Measurements from ENCODE around the gene PPFIA4.

The PPFIA4 gene

DNA sequence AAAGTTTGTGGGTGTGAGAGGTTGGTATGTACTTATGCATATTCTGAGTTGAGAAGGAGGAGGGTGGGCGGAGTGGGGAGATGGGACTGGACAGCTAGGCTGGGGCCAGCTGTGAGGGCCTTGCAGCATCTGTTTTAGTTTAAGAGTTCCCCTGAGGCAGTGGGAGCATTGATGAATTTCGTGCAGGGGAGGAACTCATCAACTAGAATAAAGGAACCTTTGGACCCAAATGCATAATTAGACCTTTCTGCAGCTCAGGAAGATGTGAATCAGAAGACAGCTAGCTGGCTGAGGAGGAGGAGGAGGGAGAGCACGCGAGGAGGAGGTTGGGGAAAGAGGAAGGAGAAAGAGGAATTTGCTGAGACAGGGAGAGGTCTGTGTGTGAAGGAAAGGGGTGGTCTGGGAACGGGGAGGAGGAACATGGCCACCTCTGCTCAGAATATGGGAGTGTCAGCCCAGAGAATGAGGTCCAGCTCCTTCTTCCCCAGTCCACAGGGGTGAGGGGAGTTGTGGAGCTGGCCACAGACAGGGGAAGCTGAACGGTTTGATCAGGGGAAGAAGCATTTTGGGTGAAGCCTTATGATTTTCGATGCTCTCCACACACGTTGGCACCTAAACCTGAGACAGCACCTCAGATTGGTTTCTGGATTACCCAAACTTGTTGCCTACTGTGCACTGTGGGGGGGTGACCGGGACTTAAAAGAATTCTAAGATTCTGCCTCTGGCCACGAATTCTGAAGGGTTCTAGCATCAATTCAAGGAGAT lies 31.8 kb downstream of the PPFIA4 start:
- DNase-seq (ENCODE audit: low spot score) = no peak

DNA sequence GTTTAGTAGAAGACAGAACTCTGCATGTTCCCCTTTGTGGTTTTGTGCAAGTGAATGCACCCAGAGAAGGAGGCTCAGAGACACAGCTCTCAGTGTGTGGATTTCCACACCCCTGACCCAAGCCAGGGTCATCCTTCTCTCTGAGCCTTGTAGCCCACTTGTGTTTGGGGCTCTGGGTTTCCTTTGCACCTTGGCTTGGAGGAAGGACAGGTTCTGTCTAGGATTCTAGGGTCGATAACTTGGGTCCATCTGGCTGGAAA lies 32.3 kb downstream of the PPFIA4 start:
- DNase-seq (ENCODE audit: low spot score) = no peak

DNA sequence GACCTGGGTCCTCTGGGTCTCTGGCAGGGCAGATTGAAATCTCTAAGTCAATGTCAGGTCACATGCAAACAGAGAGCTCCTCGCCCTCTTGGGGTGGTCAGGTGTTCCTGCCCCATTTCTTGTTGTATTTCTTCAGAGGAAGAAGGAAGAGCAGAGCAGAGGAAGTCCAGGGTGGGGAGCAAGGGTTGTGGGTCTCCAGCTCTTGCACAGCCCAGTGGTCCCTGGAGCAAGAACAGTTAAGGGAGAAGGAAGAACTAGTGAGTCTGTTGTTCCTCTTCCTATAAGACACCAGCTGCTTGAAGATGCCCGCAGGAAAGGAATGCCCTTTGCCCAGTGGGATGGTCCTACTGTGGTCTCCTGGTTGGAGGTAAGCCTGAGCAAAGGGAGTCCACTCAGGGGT lies 33.2 kb downstream of the PPFIA4 start:
- no peak for DNase-seq (ENCODE audit: low spot score)

DNA sequence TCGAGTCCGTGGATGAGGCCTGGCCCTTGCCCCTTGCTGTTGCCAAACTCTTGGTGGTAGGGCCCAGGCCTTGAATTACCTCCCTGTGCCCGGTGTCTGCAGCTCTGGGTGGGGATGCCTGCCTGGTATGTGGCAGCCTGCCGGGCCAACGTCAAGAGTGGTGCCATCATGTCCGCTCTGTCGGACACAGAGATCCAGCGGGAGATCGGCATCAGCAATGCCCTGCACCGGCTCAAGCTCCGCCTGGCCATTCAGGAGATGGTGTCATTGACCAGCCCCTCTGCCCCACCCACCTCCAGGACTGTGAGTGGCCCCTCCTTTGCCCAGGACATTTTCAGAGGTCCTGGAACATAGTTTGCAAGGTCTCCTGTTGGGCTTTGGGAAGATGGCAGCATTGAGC lies 33.8 kb downstream of the PPFIA4 start:
- no peak for DNase-seq (ENCODE audit: low spot score)

DNA sequence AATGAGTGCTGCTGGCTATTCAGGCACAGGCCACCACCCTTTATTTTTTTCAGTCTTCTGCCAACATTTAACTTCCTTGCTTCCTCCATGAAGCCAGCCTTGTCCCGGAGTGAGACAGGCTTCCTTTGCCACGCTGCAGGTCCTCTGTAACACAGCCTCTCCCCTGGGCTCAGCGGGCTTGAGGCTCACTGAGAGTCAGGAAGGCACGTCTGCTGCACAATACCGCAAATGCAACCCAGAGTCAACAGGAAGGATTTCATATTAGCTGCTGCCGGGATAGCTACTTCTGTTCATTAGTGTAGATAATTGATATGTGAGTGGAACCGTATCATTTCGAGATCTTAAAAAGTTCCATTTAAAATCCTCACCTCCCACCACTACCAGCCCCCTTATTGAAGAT lies 37.0 kb downstream of the PPFIA4 start:
- no peak for DNase-seq (ENCODE audit: low spot score)

DNA sequence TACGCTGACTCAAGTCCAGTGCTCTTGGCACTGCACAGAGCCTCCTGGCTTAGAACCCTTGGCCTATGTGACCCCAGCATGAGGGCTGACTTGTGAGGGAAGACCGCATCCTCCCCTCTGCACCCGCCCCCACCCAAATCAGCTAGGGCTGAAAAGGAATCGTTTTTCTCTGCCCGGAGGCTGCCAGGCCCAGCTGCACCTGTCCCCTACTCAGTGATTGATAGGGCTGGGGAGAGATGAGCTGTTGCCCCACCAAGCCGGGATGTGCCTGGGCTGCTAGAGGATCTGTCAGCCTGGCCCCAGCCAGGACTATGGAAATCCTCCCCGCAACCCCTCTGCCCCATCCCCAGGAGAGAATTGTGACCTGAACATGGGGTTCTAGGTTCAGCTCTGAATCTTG lies 38.9 kb downstream of the PPFIA4 start:
- no peak for DNase-seq (ENCODE audit: low spot score)

DNA sequence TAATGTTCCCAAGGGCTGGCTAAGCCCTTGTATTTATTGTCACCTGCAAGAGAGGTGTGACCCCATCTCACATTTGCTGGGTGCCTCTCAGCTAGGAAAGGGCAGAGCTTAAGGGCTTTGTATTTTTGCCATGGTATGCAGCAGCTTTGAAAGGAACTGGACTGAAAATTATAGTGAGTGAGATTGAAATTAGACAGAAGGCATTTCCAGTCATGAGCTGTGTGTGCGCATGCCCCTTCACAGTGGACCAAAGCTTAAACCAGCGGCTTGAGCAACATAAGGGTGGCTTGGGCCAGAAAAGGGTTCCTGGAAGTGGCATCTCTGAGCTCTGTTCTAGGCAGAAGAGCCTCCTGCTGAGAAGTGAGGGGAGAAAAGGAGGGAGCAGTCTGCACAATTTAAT lies 39.7 kb downstream of the PPFIA4 start:
- no peak for DNase-seq (ENCODE audit: low spot score)

DNA sequence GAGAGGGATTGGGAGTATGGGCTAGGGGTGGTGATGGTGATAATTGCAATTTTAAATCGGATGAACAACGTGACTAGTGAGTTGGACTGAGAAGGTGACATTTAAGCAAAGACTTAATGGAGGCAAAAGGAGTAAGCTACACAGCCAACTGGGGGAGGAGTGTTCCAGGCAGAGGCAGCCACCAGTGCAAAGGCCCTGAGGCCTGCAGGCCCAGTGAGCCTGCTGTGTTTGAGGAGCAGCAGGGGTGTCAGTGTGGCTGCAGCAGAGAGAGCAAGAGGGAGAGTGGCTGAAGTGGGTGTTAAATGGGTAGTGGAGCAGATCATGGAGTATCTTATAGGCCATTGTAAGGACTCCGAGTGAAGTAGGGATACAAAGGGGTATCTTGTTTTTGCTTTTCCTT lies 40.7 kb downstream of the PPFIA4 start:
- DNase-seq (ENCODE audit: low spot score) = no peak

DNA sequence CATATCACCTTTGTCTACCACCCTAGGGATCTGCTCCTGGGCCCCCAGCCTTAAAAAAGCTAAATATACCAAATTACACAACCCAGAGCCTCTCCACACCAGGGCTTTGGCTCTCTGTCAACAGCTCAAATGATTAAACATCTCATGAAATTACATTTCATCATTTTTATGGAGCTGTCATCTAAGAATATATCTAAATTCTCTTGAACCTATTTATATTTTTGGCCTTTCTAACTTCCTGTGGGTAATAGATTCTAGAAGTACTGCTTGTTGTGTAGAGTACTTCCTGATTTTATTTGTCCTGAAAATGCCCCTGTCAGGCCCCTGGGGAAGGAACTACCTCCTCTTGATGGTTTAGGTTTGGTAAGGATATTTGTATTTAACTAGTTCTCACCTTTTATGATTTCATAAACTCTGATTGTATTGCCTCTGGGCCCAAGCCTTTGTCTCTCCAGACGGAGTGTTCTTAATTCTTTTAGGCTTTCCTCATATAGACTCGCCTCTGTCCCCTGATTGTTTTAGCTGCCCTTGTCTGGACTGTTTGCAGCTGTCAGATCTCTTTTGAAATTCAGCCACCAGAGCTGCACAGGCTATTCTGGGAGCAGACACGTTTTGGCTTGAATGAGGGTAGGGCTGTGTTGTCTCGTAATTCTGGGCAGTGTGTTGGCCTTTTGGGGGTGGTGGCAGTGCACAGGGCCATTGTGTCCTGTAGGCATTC lies 42.9 kb downstream of the PPFIA4 start:
- no peak for DNase-seq (ENCODE audit: low spot score)

DNA sequence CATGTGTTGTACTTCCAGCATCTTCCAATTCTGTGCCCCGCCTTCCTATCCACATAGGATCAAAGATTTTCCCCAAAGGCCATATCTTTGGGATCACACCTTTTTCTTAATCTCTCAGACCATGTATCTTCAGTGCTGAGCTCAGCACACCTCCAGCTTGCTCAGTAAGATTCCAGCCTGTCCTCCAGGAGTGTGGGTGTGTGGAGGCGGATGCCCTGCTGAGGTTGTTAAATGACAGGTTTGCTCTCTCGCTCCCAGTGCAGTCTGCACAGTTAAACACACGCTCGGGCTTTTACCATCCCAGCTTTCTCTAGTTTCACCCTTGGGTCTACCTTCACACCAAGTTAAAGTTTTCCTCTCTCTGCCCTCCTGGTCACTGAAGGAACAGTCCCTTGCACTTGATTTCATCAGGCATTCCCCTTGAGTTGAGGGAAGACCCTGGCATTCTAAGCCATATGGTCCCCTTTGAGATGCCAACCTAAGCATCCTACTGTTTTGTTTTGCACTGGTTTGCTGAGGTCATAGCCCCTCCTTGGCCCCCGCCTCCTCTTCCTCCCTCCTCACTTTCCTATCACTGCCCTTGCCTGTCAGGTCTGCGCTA lies 45.8 kb downstream of the PPFIA4 start:
- DNase-seq (ENCODE audit: low spot score) = no peak

DNA sequence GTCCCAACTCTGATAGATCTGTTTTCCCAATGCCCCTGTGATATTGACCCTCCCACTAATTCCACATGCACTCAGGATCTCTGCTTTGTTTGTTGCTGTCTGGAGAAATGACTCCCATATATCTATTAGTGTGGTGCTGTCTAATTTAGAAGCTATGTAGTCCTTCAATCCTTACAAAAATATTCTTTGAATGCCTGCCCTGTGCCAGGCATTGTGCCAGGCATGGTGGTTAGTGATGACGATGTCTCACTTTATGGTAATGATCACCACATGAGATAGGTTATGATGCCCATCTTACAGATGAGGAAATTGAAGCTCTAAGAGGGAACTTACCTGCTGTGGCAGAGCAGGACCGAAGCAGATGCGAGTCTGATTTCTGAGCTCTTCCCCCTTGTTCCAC lies 46.6 kb downstream of the PPFIA4 start:
- no peak for DNase-seq (ENCODE audit: low spot score)

DNA sequence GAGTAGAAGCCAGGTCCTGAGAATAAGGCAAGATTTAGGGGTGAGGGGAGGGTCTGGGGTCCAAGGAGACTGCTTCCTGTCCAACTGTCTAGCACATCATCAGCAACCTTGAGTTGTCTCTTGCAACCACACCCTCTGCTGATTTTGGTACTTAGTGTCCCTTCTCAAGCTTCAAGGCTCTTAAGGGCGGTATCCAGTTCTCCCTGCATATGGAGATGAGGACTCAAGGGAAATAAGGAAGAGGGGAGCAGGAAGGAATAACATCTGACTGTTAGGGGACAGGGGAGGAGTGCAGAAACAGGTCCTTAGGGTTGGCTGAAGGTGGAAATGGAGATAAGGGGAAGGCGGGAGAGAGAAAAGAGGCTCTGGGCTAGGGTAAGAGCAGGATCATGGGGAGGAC lies 47.2 kb downstream of the PPFIA4 start:
- DNase-seq (ENCODE audit: low spot score) = no peak

DNA sequence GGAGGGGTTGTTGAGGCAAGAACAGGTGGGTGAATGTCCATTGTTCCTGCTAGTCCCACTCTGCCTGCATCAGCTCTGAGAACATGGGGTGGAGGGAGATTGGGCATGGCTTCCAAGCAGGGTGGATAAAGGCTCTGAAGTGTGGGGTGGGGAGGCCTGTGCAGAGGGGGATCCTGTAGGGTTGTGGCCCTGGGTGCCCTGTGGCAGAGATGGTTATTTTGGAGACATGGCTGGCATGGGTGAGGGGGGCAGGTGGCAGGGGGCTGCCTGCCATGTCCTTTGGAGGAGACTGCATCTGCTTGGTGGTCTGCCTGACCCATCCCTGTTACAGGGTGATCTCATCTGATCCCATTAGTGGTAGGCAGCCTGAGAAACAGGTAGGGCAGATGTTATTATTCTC lies 48.3 kb downstream of the PPFIA4 start:
- DNase-seq (ENCODE audit: low spot score) = no peak

DNA sequence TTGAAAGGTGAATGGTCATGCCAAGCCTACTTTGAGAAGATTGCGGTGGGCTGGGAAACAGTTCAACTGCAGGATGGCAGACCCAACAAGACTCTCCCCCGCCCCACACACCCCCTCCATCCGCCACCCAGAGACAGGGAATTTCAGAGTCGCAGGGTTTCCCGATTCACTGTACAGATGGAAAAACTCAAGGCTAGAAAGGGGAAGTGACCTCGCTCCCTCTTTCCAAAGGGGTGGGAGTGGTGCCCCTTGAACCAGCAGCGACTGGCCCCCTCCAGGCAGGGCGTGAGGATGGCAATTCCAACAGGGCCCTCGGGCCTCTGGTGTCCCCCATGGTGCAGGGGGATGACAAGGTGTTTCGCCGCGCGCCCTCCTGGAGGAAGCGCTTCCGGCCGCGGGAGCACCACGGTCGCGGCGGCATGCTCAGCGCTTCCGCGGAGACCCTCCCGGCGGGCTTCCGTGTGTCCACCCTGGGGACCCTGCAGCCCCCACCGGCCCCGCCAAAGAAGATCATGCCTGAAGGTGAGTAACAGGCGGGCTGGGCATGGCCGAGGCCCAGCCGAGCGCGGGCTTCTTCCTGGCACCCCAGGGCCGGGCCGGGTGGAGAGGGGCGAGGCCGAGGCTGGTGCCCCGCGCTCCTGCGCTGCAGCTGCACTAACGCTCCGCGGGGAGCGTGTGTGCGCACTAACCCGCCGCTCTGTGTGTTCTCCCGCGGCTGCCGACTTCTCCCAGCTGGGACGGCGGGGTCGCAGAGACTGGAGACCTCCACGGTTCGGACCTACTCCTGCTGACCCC lies 49.1 kb downstream of the PPFIA4 start:
- no peak for DNase-seq (ENCODE audit: low spot score)

DNA sequence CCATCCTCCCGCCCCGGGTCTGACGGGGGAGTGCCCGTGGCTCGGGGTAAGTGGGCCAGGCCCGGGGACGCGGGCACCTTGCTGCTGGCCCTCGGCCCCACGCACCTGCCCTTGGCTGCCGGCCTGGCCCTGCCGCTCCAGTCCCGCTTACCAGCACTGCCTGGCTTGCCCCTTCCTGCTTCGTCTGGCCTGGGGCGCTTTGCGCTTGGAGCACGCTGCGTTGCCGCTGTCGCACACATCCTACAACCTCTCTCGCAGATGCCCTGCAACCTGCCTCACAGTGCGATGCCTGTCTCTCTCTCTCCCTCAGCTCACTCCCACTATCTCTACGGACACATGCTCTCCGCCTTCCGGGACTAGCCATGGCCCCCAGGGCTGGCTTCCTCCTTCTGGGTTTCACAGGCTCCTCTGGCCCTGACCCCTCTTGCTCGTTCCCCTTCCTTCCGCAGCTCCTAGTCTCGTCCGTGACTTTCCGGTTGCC lies 49.8 kb downstream of the PPFIA4 start:
- no peak for DNase-seq (ENCODE audit: low spot score)

DNA sequence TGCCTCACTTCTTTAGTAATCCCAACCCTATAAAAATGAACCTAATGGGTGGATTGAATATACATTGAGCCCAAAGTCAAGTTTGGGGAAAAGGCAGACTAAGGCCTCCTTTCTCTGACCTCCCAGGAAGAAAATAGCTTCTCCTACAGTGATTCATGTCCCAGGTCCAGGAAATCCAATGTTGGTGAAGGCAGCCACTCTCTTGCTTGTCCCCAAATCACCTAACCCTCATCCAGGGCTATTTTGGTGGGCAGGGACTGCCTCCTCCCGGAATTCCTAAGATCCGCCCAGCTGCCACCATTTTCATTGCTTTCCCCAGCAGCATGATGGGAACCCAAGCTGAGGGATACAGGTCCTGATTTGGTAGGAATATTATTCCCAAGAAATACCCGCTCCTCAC lies 51.1 kb downstream of the PPFIA4 start:
- DNase-seq (ENCODE audit: low spot score) = no peak

DNA sequence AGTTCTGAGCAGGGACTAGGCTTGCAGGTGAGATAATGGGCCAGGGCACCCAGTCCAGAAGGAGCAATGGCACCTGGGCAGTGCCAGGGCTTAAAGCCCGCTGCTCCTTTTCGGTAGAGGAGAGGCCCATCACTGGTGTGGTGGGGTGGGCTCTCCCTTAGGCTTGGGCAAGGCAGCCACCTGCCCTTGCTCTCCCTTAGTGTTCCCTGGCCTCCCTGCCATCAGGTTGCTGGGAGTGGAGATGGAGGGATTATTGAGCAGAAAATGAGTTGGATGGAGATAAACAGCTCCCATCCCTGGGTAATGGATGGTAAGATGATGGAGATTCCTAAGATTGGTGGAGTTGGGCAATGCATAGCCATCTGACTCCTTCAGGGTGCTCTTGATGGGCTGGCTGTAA lies 51.7 kb downstream of the PPFIA4 start:
- no peak for DNase-seq (ENCODE audit: low spot score)

DNA sequence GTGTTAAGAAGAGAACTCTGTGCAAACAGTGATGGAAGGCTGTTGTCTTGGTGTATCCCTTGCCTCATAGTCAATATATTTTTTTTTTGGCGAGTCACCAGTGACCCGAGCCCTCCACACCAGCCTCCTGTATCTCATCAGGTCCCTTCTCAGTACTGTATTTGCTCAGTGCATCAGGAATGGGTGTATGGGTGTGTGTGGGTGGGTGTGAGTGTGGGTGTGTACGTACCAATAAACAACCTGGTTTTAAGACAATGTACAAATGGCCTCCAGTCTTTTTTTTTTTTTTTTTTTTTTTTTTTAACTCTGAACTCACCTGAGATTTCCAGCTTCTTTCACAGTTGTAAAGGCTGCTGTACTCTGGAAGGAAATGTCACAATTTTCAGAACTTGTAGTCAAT lies 52.2 kb downstream of the PPFIA4 start:
- DNase-seq (ENCODE audit: low spot score) = no peak

DNA sequence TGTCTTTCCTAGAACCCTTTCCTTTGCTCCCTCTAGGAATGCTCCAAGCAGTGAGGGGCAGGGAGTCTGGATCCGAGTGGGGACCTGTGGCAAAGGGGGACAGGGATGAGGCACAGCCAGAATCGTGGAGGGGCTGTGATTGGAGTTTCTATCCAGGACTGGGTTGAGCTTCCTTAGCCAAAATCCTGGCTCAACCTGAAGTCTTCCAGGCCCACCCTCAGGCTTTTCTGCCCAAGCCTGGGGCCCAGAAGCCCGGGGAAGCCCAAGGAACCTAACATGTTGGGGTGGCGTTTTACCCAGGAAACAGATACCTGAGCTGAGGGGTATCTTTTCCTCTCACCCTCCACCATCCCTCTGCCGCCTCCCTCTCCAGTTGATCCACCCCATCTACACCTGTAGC lies 54.2 kb downstream of the PPFIA4 start:
- no peak for DNase-seq (ENCODE audit: low spot score)

DNA sequence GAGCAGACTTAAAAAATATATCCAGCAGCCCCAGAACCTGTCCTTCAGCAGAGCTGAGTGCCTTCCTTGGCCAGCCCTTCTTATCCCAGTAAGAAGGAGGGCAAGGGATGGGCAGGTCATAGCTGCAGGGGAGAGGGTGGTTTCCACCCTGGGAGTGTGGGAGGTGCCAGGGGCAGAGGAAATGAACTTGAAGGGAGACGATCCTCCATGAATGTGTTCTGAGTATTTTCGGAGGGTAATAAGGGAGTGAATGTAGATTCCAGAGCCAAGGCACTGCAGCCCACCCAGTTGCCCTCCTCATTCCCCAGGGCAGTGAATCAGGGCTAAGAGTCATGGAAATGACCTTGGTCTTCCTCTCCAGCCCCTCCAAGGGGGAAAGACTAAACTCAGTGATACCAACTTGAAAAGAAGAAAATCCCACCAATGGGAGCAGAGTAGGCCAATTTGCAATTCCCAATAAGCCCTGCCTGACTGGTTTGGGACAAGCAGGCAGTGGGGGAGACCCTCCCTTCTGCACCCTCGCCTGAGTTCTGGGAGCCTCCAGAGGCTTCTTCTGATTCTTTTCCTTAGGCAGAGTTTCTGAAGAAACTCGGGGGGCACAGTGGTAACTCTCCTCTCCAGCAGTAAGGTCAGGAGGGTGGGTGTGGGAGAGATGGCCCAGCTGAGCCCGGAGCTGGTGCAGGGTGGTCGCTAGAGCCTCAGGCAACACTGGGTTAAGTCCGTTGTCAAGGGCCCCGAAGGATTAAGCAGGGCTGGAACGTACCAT lies 55.4 kb downstream of the PPFIA4 start:
- no peak for DNase-seq (ENCODE audit: low spot score)

DNA sequence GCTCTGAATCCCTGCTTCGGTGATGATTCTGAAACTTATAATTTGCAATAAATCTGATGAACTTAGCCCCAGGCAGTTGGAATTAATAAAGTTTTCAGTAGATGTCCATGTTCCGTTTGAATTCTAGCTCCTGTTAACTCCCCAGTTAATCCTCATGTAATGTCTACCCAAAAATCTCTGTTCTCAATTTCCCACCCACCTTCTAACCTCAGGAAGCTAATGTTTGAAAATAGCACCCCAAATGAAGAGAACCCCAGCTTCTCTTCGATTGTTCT lies 55.9 kb downstream of the PPFIA4 start:
- DNase-seq (ENCODE audit: low spot score) = no peak
